PC-9 (cell line): ENCODE data around the gene COLEC11. TPM values are rescaled to one million over a fixed set of nuclear protein-coding genes. Genes with fewer than 3 reads are reported as not detected.
"Not testable (repeated sequence)": the region's sequence is repeated elsewhere in the genome, so short reads cannot be mapped to it uniquely, and the experiment has no call there.

Experiments used
- BruUV-seq: library from RNA; stranded (reverse); fragments of 400-500 nt; replicated peaks from 2 replicates; lab custom pipeline; 2021; lab: Mats Ljungman, UMichigan
- CTCF ChIA-PET: fragments of 300-600 bp; sonication (Branson Sonifier 250); formaldehyde crosslinking; loops from one replicate; lab custom pipeline; 2022; ENCODE audit warnings: antibody characterized with exemption; lab: Charles Lee
- POLR2A ChIA-PET: fragments of 300-600 bp; sonication (Branson Sonifier 250); formaldehyde crosslinking; loops from one replicate; lab custom pipeline; 2022; ENCODE audit warnings: antibody characterized with exemption; ENCODE audit not compliant: unreplicated experiment; lab: Charles Lee
- DNase-seq, 2 experiments: peaks; one replicate each; pipeline versions ENCODE4 v3.0.0 to v3.0.0-alpha.2; 2015 to 2022; ENCODE audit warnings: mixed read lengths in 1 of 2
- H2AFZ ChIP-seq: fragments of 200-600 bp; sonication (generic); 2 replicates; pipeline ENCODE4 v1.8.1; 2017; ENCODE audit warnings: antibody characterized with exemption
- H3F3A ChIP-seq: fragments of 200-600 bp; sonication (generic); 2 replicates; pipeline ENCODE4 v1.8.1; 2017; ENCODE audit warnings: antibody characterized with exemption, mild to moderate bottlenecking, low read depth; ENCODE audit not compliant: insufficient read depth
- H3K27ac ChIP-seq: fragments of 200-600 bp; sonication (generic); 2 replicates; pipeline ENCODE4 v1.6.1; 2016; ENCODE audit warnings: mixed run types
- H3K27me3 ChIP-seq: fragments of 200-600 bp; sonication (generic); 2 replicates; pipeline ENCODE4 v1.6.1; 2016; ENCODE audit warnings: low read depth, mixed run types; ENCODE audit not compliant: insufficient read depth
- H3K36me3 ChIP-seq: fragments of 200-600 bp; sonication (generic); 2 replicates; pipeline ENCODE4 v1.6.1; 2016; ENCODE audit warnings: low read depth, mixed run types
- H3K4me1 ChIP-seq: fragments of 200-600 bp; sonication (generic); replicated peaks from 2 replicates; pipeline ENCODE4 v1.6.1; 2016; ENCODE audit warnings: mixed run types; ENCODE audit not compliant: insufficient read depth
- H3K4me2 ChIP-seq: fragments of 200-600 bp; sonication (generic); 2 replicates; pipeline ENCODE4 v1.6.1; 2017; ENCODE audit warnings: mixed run types
- H3K4me3 ChIP-seq: fragments of 200-600 bp; sonication (generic); 2 replicates; pipeline ENCODE4 v1.6.1; 2016; ENCODE audit warnings: mixed run types
- H3K79me2 ChIP-seq: fragments of 200-600 bp; sonication (generic); 2 replicates; pipeline ENCODE4 v1.6.1; 2017; ENCODE audit warnings: low read depth, mixed run types
- H3K9me2 ChIP-seq: fragments of 200-600 bp; sonication (generic); 2 replicates; pipeline ENCODE4 v1.8.1; 2017; ENCODE audit warnings: mild to moderate bottlenecking; ENCODE audit not compliant: insufficient read depth
- H3K9me3 ChIP-seq: fragments of 200-600 bp; sonication (generic); 2 replicates; pipeline ENCODE4 v1.8.1; 2016; ENCODE audit warnings: low read depth; ENCODE audit not compliant: insufficient read depth
- H4K20me1 ChIP-seq: fragments of 200-600 bp; sonication (generic); 2 replicates; pipeline ENCODE4 v1.8.1; 2017; ENCODE audit not compliant: insufficient read depth
- EZH2 ChIP-seq: fragments of 200-600 bp; sonication (generic); IDR thresholded peaks from 2 replicates; pipeline ENCODE4 v1.8.0; 2017; ENCODE audit warnings: antibody characterized with exemption, low read depth
- intact Hi-C: fragments of 100-400 bp; cut with micrococcal nuclease; formaldehyde crosslinking; loops from one replicate; pipeline ENCODE4 v1.10.0; 2022; ENCODE audit not compliant: unreplicated experiment
- total RNA-seq: library from RNA; stranded (reverse); gene quantifications from 2 replicates; pipeline ENCODE4 v1.2.3, GENCODE V29; 2021
- TF ChIP-seq, protein P1 (sequence below): fragments of 200-600 bp; sonication (generic); conservative IDR thresholded peaks from 2 replicates; pipeline ENCODE4 v1.6.1; 2017; ENCODE audit warnings: mixed run types, antibody characterized with exemption, mild to moderate bottlenecking, moderate library complexity

COLEC11 gene
- total RNA-seq, 1 experiment from 2014 or later: 2.4 TPM

DNA sequence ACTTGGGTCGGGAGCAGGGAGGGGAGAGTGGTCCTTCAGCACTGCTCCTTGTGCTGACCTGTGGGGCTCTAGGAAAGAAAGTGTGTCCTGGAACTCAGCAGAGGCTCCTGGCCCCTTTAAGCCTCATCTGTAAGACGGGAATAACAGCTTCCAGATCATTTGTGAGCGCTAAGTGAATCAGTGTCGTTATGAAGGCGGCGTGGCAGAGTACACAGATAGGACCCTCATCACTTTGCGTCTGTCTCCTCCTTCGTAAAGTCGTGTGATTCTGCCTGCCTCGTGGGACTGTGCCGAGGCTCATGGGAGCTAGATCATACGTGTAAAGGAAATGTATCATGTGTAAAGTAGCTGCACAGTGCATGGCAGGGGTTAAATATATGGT is 18.6 kb downstream of the COLEC11 start:
- ChIA-PET POLR2A (no interaction called here), CTCF (no interaction called here)
- Histone ChIP-seq H3K4me1 (no peaks in the 10 kb centered on the region), H3K27ac (no peak overlapping the region), H3K9me2 (no peaks in the 10 kb centered on the region), H3K4me2 (no peak overlapping the region), H3K9me3 (no peaks in the 10 kb centered on the region; the same call in 1 of the 2 replicates), H3K79me2 (no peaks in the 10 kb centered on the region), H2AFZ (no peak overlapping the region), H3K36me3 (no peaks in the 10 kb centered on the region), H4K20me1 (no peaks in the 10 kb centered on the region), H3K4me3 (no peak overlapping the region), H3K27me3 (no peaks in the 10 kb centered on the region), H3F3A (no peaks in the 10 kb centered on the region)
- intact Hi-C loops: no loop called here
- BruUV-seq: no TSS peak
- no peak for TF ChIP-seq EZH2
- TF ChIP-seq, protein P1, sequence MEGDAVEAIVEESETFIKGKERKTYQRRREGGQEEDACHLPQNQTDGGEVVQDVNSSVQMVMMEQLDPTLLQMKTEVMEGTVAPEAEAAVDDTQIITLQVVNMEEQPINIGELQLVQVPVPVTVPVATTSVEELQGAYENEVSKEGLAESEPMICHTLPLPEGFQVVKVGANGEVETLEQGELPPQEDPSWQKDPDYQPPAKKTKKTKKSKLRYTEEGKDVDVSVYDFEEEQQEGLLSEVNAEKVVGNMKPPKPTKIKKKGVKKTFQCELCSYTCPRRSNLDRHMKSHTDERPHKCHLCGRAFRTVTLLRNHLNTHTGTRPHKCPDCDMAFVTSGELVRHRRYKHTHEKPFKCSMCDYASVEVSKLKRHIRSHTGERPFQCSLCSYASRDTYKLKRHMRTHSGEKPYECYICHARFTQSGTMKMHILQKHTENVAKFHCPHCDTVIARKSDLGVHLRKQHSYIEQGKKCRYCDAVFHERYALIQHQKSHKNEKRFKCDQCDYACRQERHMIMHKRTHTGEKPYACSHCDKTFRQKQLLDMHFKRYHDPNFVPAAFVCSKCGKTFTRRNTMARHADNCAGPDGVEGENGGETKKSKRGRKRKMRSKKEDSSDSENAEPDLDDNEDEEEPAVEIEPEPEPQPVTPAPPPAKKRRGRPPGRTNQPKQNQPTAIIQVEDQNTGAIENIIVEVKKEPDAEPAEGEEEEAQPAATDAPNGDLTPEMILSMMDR: no peak
- DNase-seq: no peak

DNA sequence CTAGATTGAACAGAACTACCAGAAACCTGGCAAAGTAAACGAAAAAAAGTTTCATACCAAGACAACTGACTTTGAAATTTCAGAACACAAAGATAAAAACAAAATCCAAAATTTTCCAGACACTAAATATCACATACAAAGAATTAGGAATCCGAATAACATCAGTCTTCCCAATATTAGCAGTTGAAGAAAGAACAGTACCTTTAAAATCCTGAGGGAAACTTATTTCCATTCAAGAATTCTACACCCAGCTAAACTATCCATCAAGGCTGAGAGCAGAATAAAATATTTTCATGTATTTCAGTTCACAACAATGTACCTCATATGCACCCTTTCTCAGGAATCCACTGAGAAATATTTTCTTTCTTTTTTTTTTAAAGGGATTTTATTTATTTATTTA is 19.8 kb downstream of the COLEC11 start:
- H3K27me3 ChIP-seq, intact Hi-C loops, H3K9me2 ChIP-seq, DNase-seq, H3K4me1 ChIP-seq, CTCF ChIA-PET, H3F3A ChIP-seq, POLR2A ChIA-PET, H3K27ac ChIP-seq, H3K79me2 ChIP-seq, H3K9me3 ChIP-seq, BruUV-seq, H4K20me1 ChIP-seq, H3K4me2 ChIP-seq, H3K4me3 ChIP-seq, H2AFZ ChIP-seq, H3K36me3 ChIP-seq: not testable (repeated sequence)

DNA sequence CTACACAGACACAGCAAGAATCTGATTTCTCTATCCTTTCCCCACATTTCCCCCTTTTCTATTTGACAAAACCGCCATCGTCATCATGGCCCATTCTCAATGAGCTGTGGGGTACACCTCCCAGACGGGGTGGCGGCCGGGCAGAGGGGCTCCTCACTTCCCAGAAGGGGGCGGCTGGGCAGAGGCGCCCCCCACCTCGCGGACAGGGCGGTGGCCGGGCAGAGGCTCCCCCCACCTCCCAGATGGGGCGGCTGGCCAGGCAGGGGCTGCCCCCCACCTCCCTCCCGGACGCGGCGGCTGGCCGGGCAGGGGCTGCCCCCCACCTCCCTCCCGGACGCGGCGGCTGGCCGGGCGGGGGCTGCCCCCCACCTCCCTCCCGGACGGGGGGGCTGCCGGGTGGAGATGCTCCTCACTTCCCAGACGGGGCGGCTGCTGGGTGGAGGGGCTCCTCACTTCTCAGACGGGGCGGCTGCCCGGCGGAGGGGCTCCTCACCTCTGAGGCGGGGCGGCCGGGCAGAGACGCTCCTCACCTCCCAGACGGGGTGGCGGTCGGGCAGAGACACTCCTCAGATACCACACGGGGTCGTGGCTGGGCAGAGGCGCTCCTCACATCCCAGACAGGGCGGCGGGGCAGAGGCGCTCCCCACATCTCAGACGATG is 20.8 kb downstream of the COLEC11 start:
- H3K4me1 ChIP-seq, H2AFZ ChIP-seq, H3F3A ChIP-seq, POLR2A ChIA-PET, CTCF ChIA-PET, H3K79me2 ChIP-seq, H3K4me2 ChIP-seq, H3K4me3 ChIP-seq, BruUV-seq, H3K9me3 ChIP-seq, DNase-seq, H3K27me3 ChIP-seq, H3K9me2 ChIP-seq, H3K27ac ChIP-seq, intact Hi-C loops, H3K36me3 ChIP-seq, H4K20me1 ChIP-seq: not testable (repeated sequence)

DNA sequence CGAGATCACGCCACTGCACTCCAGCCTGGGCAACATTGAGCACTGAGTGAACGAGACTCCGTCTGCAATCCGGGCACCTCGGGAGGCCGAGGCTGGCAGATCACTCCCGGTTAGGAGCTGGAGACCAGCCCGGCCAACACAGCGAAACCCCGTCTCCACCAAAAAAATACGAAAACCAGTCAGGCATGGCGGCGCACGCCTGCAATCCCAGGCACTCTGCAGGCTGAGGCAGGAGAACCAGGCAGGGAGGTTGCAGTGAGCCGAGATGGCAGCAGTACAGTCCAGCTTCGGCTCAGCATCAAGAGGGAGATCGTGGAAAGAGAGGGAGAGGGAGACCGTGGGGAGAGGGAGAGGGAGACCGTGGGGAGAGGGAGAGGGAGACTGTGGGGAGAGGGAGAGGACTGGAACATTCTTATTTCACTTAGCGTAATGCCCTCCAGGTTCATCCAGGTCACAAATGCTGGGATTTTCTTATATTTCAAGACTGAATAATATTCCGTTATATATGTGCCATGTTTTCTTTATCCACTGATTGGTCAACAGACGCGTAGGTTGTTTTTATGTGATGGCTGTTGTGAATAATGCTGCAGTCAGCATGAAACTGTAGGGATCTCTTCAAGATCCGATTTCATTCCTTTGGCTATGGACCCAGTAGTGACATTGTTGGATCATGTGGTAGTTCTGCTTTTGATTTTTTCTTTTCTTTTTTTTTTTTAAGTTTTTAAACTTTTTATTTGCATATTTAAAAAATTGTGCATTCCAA is 21.7 kb downstream of the COLEC11 start:
- H3K27me3 ChIP-seq, H4K20me1 ChIP-seq, H2AFZ ChIP-seq, H3K4me3 ChIP-seq, CTCF ChIA-PET, POLR2A ChIA-PET, H3K4me1 ChIP-seq, H3K4me2 ChIP-seq, H3K9me3 ChIP-seq, H3K79me2 ChIP-seq, intact Hi-C loops, H3F3A ChIP-seq, DNase-seq, H3K27ac ChIP-seq, H3K36me3 ChIP-seq, BruUV-seq, H3K9me2 ChIP-seq: not testable (repeated sequence)
